IMR-90 (cell line): ENCODE results near the gene GIMAP5. TPM values are rescaled to one million over a fixed set of nuclear protein-coding genes. Genes with fewer than 3 reads are reported as not detected.

Source experiments
- ATAC-seq: fragments of 200-7000 bp; cut with Tn5 transposase; 2 replicates; pipeline ENCODE4 v1.9.1; 2020; ENCODE audit warnings: low read depth, mild to moderate bottlenecking, moderate library complexity
- BruUV-seq: library from RNA; stranded (reverse); fragments of 400-500 nt; replicated peaks from 2 replicates; lab custom pipeline; 2021; lab: Mats Ljungman, UMichigan
- CTCF ChIA-PET: fragments of 300-600 bp; formaldehyde crosslinking; extraction: SDS; loops from one replicate; lab custom pipeline; 2021; ENCODE audit warnings: antibody characterized with exemption; lab: Yijun Ruan, JAX
- POLR2A ChIA-PET: fragments of 300-600 bp; sonication (Branson Sonifier 250); formaldehyde crosslinking; loops from one replicate; lab custom pipeline; 2022; ENCODE audit warnings: antibody characterized with exemption; ENCODE audit not compliant: unreplicated experiment; lab: Charles Lee
- DNase-seq: peaks from one replicate; pipeline ENCODE4 v3.0.0; 2013
- H2AFZ ChIP-seq: replicated peaks from 2 replicates; pipeline ENCODE3; 2013; ENCODE audit warnings: low read length, mild to moderate bottlenecking; ENCODE audit not compliant: poor library complexity
- H2AK5ac ChIP-seq: 2 replicates; pipeline ENCODE4 v1.6.1; 2013; ENCODE audit warnings: low read depth, low read length, inconsistent platforms
- H2AK9ac ChIP-seq: replicated peaks from 2 replicates; pipeline ENCODE3; 2013; ENCODE audit warnings: mild to moderate bottlenecking, low read depth, low read length, moderate library complexity; ENCODE audit not compliant: poor library complexity
- H2BK120ac ChIP-seq: 2 replicates; pipeline ENCODE4 v1.6.1; 2013; ENCODE audit warnings: low read depth, low read length, inconsistent platforms
- H2BK15ac ChIP-seq: 3 replicates; pipeline ENCODE4 v1.6.1; 2013; ENCODE audit warnings: low read depth, low read length, inconsistent platforms
- H2BK20ac ChIP-seq: 2 replicates; pipeline ENCODE4 v1.6.1; 2013; ENCODE audit warnings: low read depth, mild to moderate bottlenecking, inconsistent platforms, low read length, moderate library complexity
- H2BK5ac ChIP-seq: 2 replicates; pipeline ENCODE4 v1.6.1; 2013; ENCODE audit warnings: mild to moderate bottlenecking, low read depth, low read length, inconsistent platforms; ENCODE audit not compliant: poor library complexity, severe bottlenecking
- H3K14ac ChIP-seq: replicated peaks from 2 replicates; pipeline ENCODE4 v1.6.1; 2013; ENCODE audit warnings: low read depth, low read length, inconsistent platforms
- H3K18ac ChIP-seq: 2 replicates; pipeline ENCODE4 v1.6.1; 2013; ENCODE audit warnings: low read depth, low read length, control low read depth
- H3K23ac ChIP-seq: 2 replicates; pipeline ENCODE4 v1.6.1; 2013; ENCODE audit warnings: low read depth, low read length, inconsistent platforms
- H3K27ac ChIP-seq: 2 replicates; pipeline ENCODE4 v1.5.1; 2013; ENCODE audit warnings: mild to moderate bottlenecking, control low read depth, low read length; ENCODE audit not compliant: insufficient read depth
- H3K27me3 ChIP-seq: 2 replicates; pipeline ENCODE4 v1.6.1; 2013; ENCODE audit warnings: low read length; ENCODE audit not compliant: control insufficient read depth, insufficient read depth
- H3K36me3 ChIP-seq: 2 replicates; pipeline ENCODE4 v1.6.1; 2013; ENCODE audit warnings: low read length, mixed read lengths; ENCODE audit not compliant: control insufficient read depth, insufficient read depth
- H3K4ac ChIP-seq: 2 replicates; pipeline ENCODE4 v1.6.1; 2013; ENCODE audit warnings: low read depth, low read length, inconsistent platforms
- H3K4me1 ChIP-seq: 2 replicates; pipeline ENCODE4 v1.6.1; 2013; ENCODE audit warnings: low read length, mixed read lengths; ENCODE audit not compliant: control insufficient read depth, insufficient read depth
- H3K4me2 ChIP-seq: 2 replicates; pipeline ENCODE4 v1.6.1; 2013; ENCODE audit warnings: low read depth, mild to moderate bottlenecking, control low read depth, low read length, moderate library complexity
- H3K4me3 ChIP-seq: 2 replicates; pipeline ENCODE4 v1.5.1; 2013; ENCODE audit warnings: low read depth, mild to moderate bottlenecking, control low read depth, low read length, moderate library complexity; ENCODE audit not compliant: insufficient read depth
- H3K56ac ChIP-seq: 2 replicates; pipeline ENCODE4 v1.6.1; 2013; ENCODE audit warnings: low read length, inconsistent platforms; ENCODE audit not compliant: insufficient read depth; ENCODE audit errors: extremely low read depth
- H3K79me1 ChIP-seq, 2 experiments: 2 replicates each; pipeline ENCODE4 v1.6.1; 2013; ENCODE audit warnings: low read length in 2 of 2, inconsistent platforms in 1 of 2, low read depth in 1 of 2
- H3K9ac ChIP-seq: 2 replicates; pipeline ENCODE4 v1.6.1; 2013; ENCODE audit warnings: low read depth, low read length, control low read depth
- H3K9me1 ChIP-seq: 2 replicates; pipeline ENCODE4 v1.6.1; 2013; ENCODE audit warnings: low read length, inconsistent platforms; ENCODE audit not compliant: insufficient read depth
- H3K9me3 ChIP-seq: 2 replicates; pipeline ENCODE4 v1.6.1; 2013; ENCODE audit warnings: low read length; ENCODE audit not compliant: control insufficient read depth, insufficient read depth
- H4K20me1 ChIP-seq: 2 replicates; pipeline ENCODE4 v1.6.1; 2013; ENCODE audit warnings: low read length, inconsistent platforms; ENCODE audit not compliant: insufficient read depth
- H4K5ac ChIP-seq: 2 replicates; pipeline ENCODE4 v1.6.1; 2013; ENCODE audit warnings: mild to moderate bottlenecking, low read depth, low read length, control low read depth
- H4K8ac ChIP-seq, 2 experiments: 2 replicates each; pipeline ENCODE4 v1.6.1; 2013; ENCODE audit warnings: low read depth in 2 of 2, low read length in 2 of 2, control low read depth in 1 of 2, inconsistent platforms in 1 of 2
- H4K91ac ChIP-seq: 2 replicates; pipeline ENCODE4 v1.6.1; 2013; ENCODE audit warnings: low read depth, low read length, inconsistent platforms; ENCODE audit not compliant: insufficient read depth
- CEBPB ChIP-seq: IDR thresholded peaks from 2 replicates; pipeline ENCODE4 v1.6.1; 2012; ENCODE audit warnings: low read depth, low read length, improper control_type of control experiment
- NFE2L2 ChIP-seq: fragments of 150-350 bp; IDR thresholded peaks from 2 replicates; pipeline ENCODE4 v1.6.1; 2016; ENCODE audit warnings: low read depth, mild to moderate bottlenecking, low read length
- WGBS, 2 experiments: methylation state at CpG; one replicate each; pipeline versions ENCODE4 v1.1.5 to v1.1.7; 2013; ENCODE audit warnings: missing lambda C conversion rate in 2 of 2; ENCODE audit not compliant: insufficient read length in 1 of 2; ENCODE audit errors: extremely low coverage in 2 of 2; 5-methylcytosine and 5-hydroxymethylcytosine counted together
- dilution Hi-C: fragments of 300-500 bp; cut with HindIII; formaldehyde crosslinking; loops from one replicate; pipeline ENCODE4 v1.14.3; 2018; ENCODE audit warnings: low sequenced_read_pairs; ENCODE audit not compliant: unreplicated experiment
- in situ Hi-C: fragments of 300-500 bp; cut with MboI; formaldehyde crosslinking; loops from 3 replicates; pipeline ENCODE4 v1.14.3; 2019; ENCODE audit warnings: low sequenced_read_pairs, inconsistent platforms, mixed read lengths
- intact Hi-C: fragments of 100-400 bp; cut with micrococcal nuclease; formaldehyde crosslinking; loops from 2 replicates; pipeline ENCODE4 v1.10.0; 2022
- polyA plus RNA-seq, 3 experiments: library from polyadenylated mRNA; depleted of rRNA; stranded (reverse); fragments of >200 nt; gene quantifications; 2 replicates each; pipeline ENCODE4 v1.2.3, GENCODE V29; 2012; ENCODE audit warnings: low replicate concordance in 1 of 3
- total RNA-seq: library from RNA; depleted of rRNA; stranded (reverse); fragments of >200 nt; gene quantifications from 2 replicates; pipeline ENCODE4 v1.2.3, GENCODE V29; 2012

The GIMAP5 gene
- total and polyA plus RNA-seq, 2 of the 4 experiments (the other 2 are of a cell fraction) = not detected

DNA sequence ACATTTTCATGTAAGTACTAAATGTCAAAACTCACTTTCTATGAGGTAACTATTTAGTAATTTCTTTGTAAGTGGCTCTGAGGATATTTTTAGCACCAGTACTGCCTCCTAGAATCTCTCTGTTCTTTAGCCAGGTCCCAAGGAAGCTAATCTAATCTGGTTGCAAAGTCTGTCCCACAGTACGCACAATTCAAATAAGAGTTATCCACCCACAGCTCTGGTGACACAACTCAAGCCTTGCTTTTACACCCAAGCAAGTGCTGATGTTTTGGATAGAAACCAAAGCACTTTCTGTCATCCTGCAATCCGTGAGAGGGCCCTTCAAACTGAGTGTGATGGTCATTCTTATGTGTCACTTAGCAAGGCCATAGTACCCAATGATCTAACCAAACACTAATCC is 14.5 kb downstream of the GIMAP5 start:
- H3K23ac ChIP-seq = no peak overlapping the region
- H3K36me3 ChIP-seq = no peaks in the 10 kb centered on the region
- H3K79me1 ChIP-seq = no peaks in the 10 kb centered on the region
- in situ Hi-C loops = no loop called here
- intact Hi-C loops = loop anchor here (10.0 kb wide), 1 partner anchor 467 kb away; no protein-coding TSS in a partner anchor
- dilution Hi-C loops = no loop called here
- ATAC-seq = no peak
- no TSS peak for BruUV-seq
- no peak overlapping the region for H3K18ac ChIP-seq
- H2BK15ac ChIP-seq = no peak overlapping the region
- H3K4me2 ChIP-seq = no peak overlapping the region
- H4K91ac ChIP-seq = no peak overlapping the region
- POLR2A ChIA-PET = no interaction called here
- no peaks in the 10 kb centered on the region for H3K9me3 ChIP-seq
- no peak overlapping the region for H2AK9ac ChIP-seq
- WGBS, 2 experiments = no CpG with 5 or more reads among the region's 2 CpGs
- no peaks in the 10 kb centered on the region for H3K9me1 ChIP-seq
- H3K56ac ChIP-seq = no peak overlapping the region
- no peak overlapping the region for H2BK120ac ChIP-seq
- no peak for DNase-seq
- H3K4ac ChIP-seq = no peak overlapping the region
- no peak overlapping the region for H3K4me3 ChIP-seq
- H2AFZ ChIP-seq = no peak overlapping the region
- no peak overlapping the region for H4K8ac ChIP-seq
- H4K5ac ChIP-seq = no peak overlapping the region
- H3K4me1 ChIP-seq = no peaks in the 10 kb centered on the region
- TF ChIP-seq NFE2L2 (no peak), CEBPB (no peak)
- no peaks in the 10 kb centered on the region; the same call in 1 of the 2 replicates for H3K27me3 ChIP-seq
- H3K27ac ChIP-seq = no peak overlapping the region
- no peak overlapping the region for H2BK20ac ChIP-seq
- no peak overlapping the region for H3K14ac ChIP-seq
- no peak overlapping the region for H2BK5ac ChIP-seq
- H4K20me1 ChIP-seq = no peaks in the 10 kb centered on the region
- H3K9ac ChIP-seq = no peak overlapping the region
- no peak overlapping the region for H2AK5ac ChIP-seq
- CTCF ChIA-PET = no interaction called here
